Right lobe of liver (tissue), 5 donors: ENCODE results near the gene OR52W1. TPM values are rescaled to one million over a fixed set of nuclear protein-coding genes. Genes with fewer than 3 reads are reported as not detected.

Experiments used
- total RNA-seq, 6 experiments: library from RNA; depleted of rRNA in 2 of 6; stranded (reverse); fragments of >200 nt in 2 of 6; fragmentation: NEBNext Ultra II Directional in 3 of 6; extraction: Animal tissue kit (Norgen Biotek cat#: 25700) in 3 of 6; gene quantifications; one replicate each; pipeline versions ENCODE4 v1.1.0 to v1.2.4, GENCODE V29; 2016 to 2023
- donor health status: DM: no; HTN: no; CAD: no.
- donor health status: DM: no; HTN: no; CAD: no.
- donor health status: DM: no; HTN: yes; CAD: no.
- donor health status: DM: no; HTN: yes; CAD: no.

The OR52W1 gene
- total RNA-seq, 6 experiments from 2014 or later = not detected

Other genes with a start within 250 kb of the OR52W1 start
- not detected for gene OR56A5, start 230.7 kb upstream of the OR52W1 start, total RNA-seq
- not detected for gene OR52L1, start 212.2 kb upstream of the OR52W1 start, total RNA-seq
- gene OR56A4, start 192.3 kb upstream of the OR52W1 start, total RNA-seq = under 1 TPM in 1 of 6 experiments, not detected in 5; 0.04 TPM
- not detected for gene OR56A1, start 168.5 kb upstream of the OR52W1 start, total RNA-seq
- not detected for gene OR56B4, start 91.5 kb upstream of the OR52W1 start, total RNA-seq
- under 1 TPM in 1 of 6 experiments, not detected in 5; 0.20 TPM for gene OR52B2, start 28.9 kb upstream of the OR52W1 start, total RNA-seq
- not detected for gene C11orf42, start 6.3 kb downstream of the OR52W1 start, total RNA-seq
- gene FHIP1B, start 35.4 kb downstream of the OR52W1 start, total RNA-seq = 10 to 100 TPM; 20.3 to 37.5 (median 27.8) TPM
- under 1 TPM in 1 of 6 experiments, not detected in 5; 0.25 TPM for gene CNGA4, start 39.9 kb downstream of the OR52W1 start, total RNA-seq
- not detected for gene CCKBR, start 60.6 kb downstream of the OR52W1 start, total RNA-seq
- 10 to 100 TPM in 1 of 6 experiments, 1 to 10 TPM in 5; 2.6 to 11.2 (median 4.1) TPM for gene CAVIN3, start 121.3 kb downstream of the OR52W1 start, total RNA-seq
- 10 to 100 TPM; 45.3 to 77.9 (median 57.3) TPM for gene SMPD1, start 191.2 kb downstream of the OR52W1 start, total RNA-seq
- gene APBB1, start 219.9 kb downstream of the OR52W1 start, total RNA-seq = 1 to 10 TPM; 3.3 to 5.6 (median 3.8) TPM
- 1,000 to 10,000 TPM; 3,555 to 5,250 (median 4,456) TPM for gene HPX, start 241.8 kb downstream of the OR52W1 start, total RNA-seq